ENCODE measurements around the gene TMEM37.

DNA sequence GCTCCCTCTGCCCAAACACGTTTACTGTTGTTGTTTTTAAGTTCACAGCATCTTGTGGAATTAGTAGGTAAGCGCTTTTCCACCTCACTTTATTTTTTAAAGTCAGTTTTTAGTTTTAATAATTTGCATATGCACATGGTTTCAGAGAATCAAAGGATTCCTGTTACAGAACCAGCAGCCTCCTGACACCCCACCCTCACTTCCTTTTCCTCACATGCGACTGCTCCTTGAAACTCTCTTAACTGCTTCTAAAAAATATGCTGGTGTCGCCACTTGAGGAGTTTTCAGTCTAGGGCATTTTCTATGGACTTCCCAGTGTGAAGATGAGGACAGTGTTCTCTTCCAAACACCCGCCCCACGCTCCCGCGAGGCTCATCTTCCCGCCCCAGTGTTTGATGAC is 14.4 kb downstream of the TMEM37 start:
- TF ChIP-seq, protein P1, sequence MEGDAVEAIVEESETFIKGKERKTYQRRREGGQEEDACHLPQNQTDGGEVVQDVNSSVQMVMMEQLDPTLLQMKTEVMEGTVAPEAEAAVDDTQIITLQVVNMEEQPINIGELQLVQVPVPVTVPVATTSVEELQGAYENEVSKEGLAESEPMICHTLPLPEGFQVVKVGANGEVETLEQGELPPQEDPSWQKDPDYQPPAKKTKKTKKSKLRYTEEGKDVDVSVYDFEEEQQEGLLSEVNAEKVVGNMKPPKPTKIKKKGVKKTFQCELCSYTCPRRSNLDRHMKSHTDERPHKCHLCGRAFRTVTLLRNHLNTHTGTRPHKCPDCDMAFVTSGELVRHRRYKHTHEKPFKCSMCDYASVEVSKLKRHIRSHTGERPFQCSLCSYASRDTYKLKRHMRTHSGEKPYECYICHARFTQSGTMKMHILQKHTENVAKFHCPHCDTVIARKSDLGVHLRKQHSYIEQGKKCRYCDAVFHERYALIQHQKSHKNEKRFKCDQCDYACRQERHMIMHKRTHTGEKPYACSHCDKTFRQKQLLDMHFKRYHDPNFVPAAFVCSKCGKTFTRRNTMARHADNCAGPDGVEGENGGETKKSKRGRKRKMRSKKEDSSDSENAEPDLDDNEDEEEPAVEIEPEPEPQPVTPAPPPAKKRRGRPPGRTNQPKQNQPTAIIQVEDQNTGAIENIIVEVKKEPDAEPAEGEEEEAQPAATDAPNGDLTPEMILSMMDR (IDR thresholded peaks at IDR 0.05): no peak
- TF ChIP-seq POLR2A (IDR thresholded peaks at IDR 0.05): no peak

Measured in tibial nerve (tissue), 3 donors.